HEK293T (cell line): ENCODE measurements around the gene CELSR2.

ENCODE experiments used
- BHLHE40 ChIP-seq: fragments of 450-650 bp; IDR thresholded peaks from 2 replicates; pipeline ENCODE4 v1.6.1; 2016; ENCODE audit warnings: mild to moderate bottlenecking, moderate library complexity, borderline replicate concordance
- ELF4 ChIP-seq: fragments of 450-650 bp; IDR thresholded peaks from 2 replicates; pipeline ENCODE4 v1.6.1; 2017; ENCODE audit warnings: antibody characterized with exemption
- FOXA1 ChIP-seq: fragments of 450-650 bp; IDR thresholded peaks from 2 replicates; pipeline ENCODE4 v1.6.1; 2016; ENCODE audit warnings: mild to moderate bottlenecking
- FOXM1 ChIP-seq: fragments of 450-650 bp; IDR thresholded peaks from 2 replicates; pipeline ENCODE4 v1.6.1; 2017; ENCODE audit warnings: mild to moderate bottlenecking, borderline replicate concordance
- LEF1 ChIP-seq: fragments of 450-650 bp; IDR thresholded peaks from 2 replicates; pipeline ENCODE4 v1.6.1; 2017; ENCODE audit warnings: mild to moderate bottlenecking, borderline replicate concordance
- NFRKB ChIP-seq: fragments of 450-650 bp; IDR thresholded peaks from 2 replicates; pipeline ENCODE4 v1.6.1; 2016; ENCODE audit warnings: mild to moderate bottlenecking, moderate library complexity
- SP1 ChIP-seq: fragments of 450-650 bp; IDR thresholded peaks from 2 replicates; pipeline ENCODE4 v1.6.1; 2017
- SUZ12 ChIP-seq: fragments of 450-650 bp; IDR thresholded peaks from 2 replicates; pipeline ENCODE4 v1.6.1; 2016; ENCODE audit warnings: mild to moderate bottlenecking

GRCh38 chr1:109208394-109208793, 40.9 kb upstream of the CELSR2 start:
- TF ChIP-seq LEF1 (no peak), SUZ12 (no peak), FOXM1 (no peak), SP1 (no peak), BHLHE40 (no peak), ELF4 (no peak), NFRKB (no peak), FOXA1 (no peak)
